ENCODE data around the gene NAALADL1.

The NAALADL1 gene

DNA sequence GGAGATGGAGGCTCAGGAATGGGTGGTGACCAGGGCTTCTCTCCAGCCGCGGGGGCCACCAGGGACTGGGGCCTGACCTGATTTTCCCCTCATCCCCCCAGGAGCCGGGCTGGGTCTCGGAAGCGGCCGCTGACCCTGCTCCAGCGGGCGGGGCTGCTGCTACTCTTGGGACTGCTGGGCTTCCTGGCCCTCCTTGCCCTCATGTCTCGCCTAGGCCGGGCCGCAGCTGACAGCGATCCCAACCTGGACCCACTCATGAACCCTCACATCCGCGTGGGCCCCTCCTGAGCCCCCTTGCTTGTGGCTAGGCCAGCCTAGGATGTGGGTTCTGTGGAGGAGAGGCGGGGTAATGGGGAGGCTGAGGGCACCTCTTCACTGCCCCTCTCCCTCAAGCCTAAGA, 29.5 kb upstream of the NAALADL1 start:
- TF ChIP-seq CTCF (conservative IDR thresholded peaks at IDR 0.05; ENCODE audit: low read depth, low read length) = no peak
- H3K4me3 ChIP-seq (ENCODE audit: low read length) = no peak overlapping the region
- DNase-seq (ENCODE audit: low read depth) = no peak

DNA sequence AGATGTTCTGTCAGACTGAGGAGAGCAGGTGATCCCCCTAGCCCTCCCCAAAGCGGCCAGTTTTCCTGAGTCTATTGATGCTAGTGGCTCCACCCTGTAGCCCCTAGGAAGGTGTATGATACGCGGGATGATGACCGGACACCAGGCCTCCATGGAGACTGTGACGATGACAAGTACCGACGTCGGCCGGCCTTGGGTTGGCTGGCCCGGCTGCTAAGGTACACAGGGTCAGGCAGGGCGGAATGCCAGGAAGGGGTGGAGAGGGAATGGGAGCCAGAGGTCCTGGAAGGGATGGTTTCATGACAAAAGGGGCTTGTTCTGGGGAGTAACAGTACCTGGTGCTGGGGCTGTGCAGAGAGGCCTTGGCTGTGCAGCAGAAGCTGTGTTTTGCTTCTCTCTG, 28.9 kb upstream of the NAALADL1 start:
- no peak for DNase-seq (ENCODE audit: low read depth)
- H3K4me3 ChIP-seq (ENCODE audit: low read length) = no peak overlapping the region
- TF ChIP-seq CTCF (conservative IDR thresholded peaks at IDR 0.05; ENCODE audit: low read depth, low read length) = no peak

DNA sequence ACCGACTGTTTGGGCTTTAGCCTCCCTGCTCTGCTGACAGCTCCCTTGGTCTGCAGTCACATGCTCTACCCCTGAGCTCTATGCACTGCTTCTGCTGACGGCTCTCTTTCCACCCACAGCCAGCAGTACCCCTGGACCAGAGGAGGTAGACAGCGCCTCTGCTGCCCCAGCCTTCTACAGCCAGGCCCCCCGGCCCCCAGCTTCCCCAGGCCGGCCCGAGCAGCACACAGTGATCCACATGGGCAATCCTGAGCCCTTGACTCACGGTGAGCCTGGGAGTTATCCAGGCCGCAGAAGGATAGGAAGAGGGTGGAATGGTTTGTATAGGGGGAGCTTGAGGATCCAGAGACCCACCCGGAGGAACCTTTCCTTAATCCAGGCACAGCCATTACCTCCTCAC, 28.5 kb upstream of the NAALADL1 start:
- no peak overlapping the region for H3K4me3 ChIP-seq (ENCODE audit: low read length)
- no peak for TF ChIP-seq CTCF (conservative IDR thresholded peaks at IDR 0.05; ENCODE audit: low read depth, low read length)
- no peak for DNase-seq (ENCODE audit: low read depth)

GRCh38 chr11:65085446-65085845, 27.1 kb upstream of the NAALADL1 start:
- no peak for DNase-seq (ENCODE audit: low read depth)
- no peak overlapping the region for H3K4me3 ChIP-seq (ENCODE audit: low read length)
- no peak for TF ChIP-seq CTCF (conservative IDR thresholded peaks at IDR 0.05; ENCODE audit: low read depth, low read length)

DNA sequence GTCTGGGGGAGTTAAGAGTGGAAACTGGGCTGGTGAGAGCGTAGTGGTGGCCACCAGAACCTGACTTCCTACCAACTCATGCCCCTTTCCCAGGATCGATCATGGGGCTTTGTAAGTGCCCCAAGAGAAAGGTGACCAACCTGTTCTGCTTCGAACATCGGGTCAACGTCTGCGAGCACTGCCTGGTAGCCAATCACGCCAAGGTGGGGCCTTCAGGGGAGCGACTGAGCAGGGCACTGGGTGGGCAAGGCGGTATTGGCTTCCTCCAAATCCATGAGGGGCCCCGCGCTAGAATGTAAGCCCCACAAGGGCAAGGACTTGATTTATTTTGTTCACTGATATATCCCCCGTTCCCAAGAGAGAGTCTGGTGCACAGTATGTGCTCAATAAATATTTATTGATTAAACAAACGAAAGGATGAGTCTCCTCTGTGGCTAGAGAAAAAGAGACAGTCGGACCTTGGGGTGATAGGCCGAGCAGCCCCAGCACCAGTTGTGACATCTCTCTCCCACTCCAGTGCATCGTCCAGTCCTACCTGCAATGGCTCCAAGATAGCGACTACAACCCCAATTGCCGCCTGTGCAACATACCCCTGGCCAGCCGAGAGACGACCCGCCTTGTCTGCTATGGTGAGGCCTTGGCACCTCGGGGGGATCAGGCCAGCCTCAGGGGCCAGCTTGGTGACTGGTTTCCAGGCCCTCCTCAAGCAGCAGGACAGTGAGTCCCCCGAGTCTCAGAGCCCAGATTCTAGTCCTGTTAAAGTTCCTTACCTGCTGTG, 26.4 kb upstream of the NAALADL1 start:
- peak overlapping the region; percentile 72 for H3K4me3 ChIP-seq (ENCODE audit: low read length)
- TF ChIP-seq CTCF (conservative IDR thresholded peaks at IDR 0.05; ENCODE audit: low read depth, low read length) = no peak
- no peak for DNase-seq (ENCODE audit: low read depth)

GRCh38 chr11:65083834-65084597, 25.7 kb upstream of the NAALADL1 start, which contains the start of the genes CDCA5 and ZFPL1:
Gene CDCA5 (minus strand): TSS chr11:65084040. CDS start chr11:65083978, 62 bp downstream.
Gene ZFPL1 (plus strand): TSS chr11:65084222. CDS start chr11:65084699, 477 bp downstream.
- peak; percentile 70 for DNase-seq (ENCODE audit: low read depth)
- peak within 1 kb of the TSS; percentile 72 for H3K4me3 ChIP-seq (ENCODE audit: low read length)
- no peak for TF ChIP-seq CTCF (conservative IDR thresholded peaks at IDR 0.05; ENCODE audit: low read depth, low read length)
